ENCODE results near the gene AFAP1.

DNA sequence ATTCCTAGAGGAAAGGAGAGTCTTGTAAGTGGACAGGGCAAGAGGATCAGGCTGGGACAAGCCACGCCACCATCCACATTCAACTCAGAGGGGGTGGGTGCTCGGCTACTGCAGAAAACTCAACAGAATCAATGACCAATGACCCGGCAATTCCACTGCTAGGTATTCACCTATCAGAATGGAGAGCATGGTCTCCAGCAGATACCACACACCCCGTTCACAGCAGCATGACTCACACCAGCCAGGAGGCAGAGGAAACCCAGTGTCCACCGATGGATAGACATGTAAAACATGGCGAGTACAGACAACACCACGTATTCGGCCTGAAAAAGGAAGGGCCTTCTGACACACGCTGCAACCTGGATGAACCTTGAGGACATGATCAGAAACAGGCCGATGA, 175.9 kb downstream of the AFAP1 start:
- TF ChIP-seq, protein P1, sequence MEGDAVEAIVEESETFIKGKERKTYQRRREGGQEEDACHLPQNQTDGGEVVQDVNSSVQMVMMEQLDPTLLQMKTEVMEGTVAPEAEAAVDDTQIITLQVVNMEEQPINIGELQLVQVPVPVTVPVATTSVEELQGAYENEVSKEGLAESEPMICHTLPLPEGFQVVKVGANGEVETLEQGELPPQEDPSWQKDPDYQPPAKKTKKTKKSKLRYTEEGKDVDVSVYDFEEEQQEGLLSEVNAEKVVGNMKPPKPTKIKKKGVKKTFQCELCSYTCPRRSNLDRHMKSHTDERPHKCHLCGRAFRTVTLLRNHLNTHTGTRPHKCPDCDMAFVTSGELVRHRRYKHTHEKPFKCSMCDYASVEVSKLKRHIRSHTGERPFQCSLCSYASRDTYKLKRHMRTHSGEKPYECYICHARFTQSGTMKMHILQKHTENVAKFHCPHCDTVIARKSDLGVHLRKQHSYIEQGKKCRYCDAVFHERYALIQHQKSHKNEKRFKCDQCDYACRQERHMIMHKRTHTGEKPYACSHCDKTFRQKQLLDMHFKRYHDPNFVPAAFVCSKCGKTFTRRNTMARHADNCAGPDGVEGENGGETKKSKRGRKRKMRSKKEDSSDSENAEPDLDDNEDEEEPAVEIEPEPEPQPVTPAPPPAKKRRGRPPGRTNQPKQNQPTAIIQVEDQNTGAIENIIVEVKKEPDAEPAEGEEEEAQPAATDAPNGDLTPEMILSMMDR (conservative IDR thresholded peaks at IDR 0.05; ENCODE audit: low read length): no peak
- no peak for TF ChIP-seq EZH2phosphoT487 (IDR thresholded peaks at IDR 0.05; ENCODE audit: borderline replicate concordance)

Data from Loucy (cell line).